Subcutaneous adipose tissue (tissue), 4 donors: ENCODE results near the gene TIPARP. TPM values are rescaled to one million over a fixed set of nuclear protein-coding genes. Genes with fewer than 3 reads are reported as not detected.

Source experiments
- CTCF ChIP-seq: fragments of 450-650 bp; IDR thresholded peaks from one replicate; pipeline ENCODE4 v1.5.1; 2016; ENCODE audit warnings: low read depth, mild to moderate bottlenecking, control low read depth, antibody characterized with exemption, moderate library complexity
- total RNA-seq, 4 donors: library from RNA; depleted of rRNA; stranded (reverse); fragments of >200 nt; gene quantifications; one replicate each; pipeline ENCODE4 v1.1.0, GENCODE V29; 2016

TIPARP gene
- total RNA-seq, 4 donors from 2014 or later = 32.2 to 70.1 (median 43.6) TPM

- TF ChIP-seq CTCF = no peak
Observed at GRCh38 chr3:156639414-156640023, 34.9 kb upstream of the TIPARP start.

GRCh38 chr3:156641618-156641975 is 32.8 kb upstream of the TIPARP start:
- no peak for TF ChIP-seq CTCF

- TF ChIP-seq CTCF = no peak
Observed at GRCh38 chr3:156642750-156643728, 31.4 kb upstream of the TIPARP start.

- TF ChIP-seq CTCF = no peak
Observed at GRCh38 chr3:156643729-156644389, 30.5 kb upstream of the TIPARP start.

- TF ChIP-seq CTCF = no peak
Observed at GRCh38 chr3:156644958-156645357, 29.4 kb upstream of the TIPARP start.

GRCh38 chr3:156646958-156647357 is 27.4 kb upstream of the TIPARP start:
- TF ChIP-seq CTCF = no peak

GRCh38 chr3:156648086-156648485 is 26.3 kb upstream of the TIPARP start:
- no peak for TF ChIP-seq CTCF
